Keratinocyte (primary cell): ENCODE data around the gene CDHR3.

Source experiments
- CTCF ChIP-seq, 3 experiments: IDR thresholded peaks in 1 of 3; conservative IDR thresholded peaks in 1 of 3; optimal IDR thresholded peaks in 1 of 3; 2 replicates in 2 of 3; 3 replicates in 1 of 3; pipeline versions ENCODE3 to v1.5.1; 2011; ENCODE audit warnings: low read length in 3 of 3, mild to moderate bottlenecking in 3 of 3, moderate library complexity in 2 of 3, control low read depth in 1 of 3, inconsistent platforms in 1 of 3; ENCODE audit not compliant: insufficient read depth in 2 of 3; ENCODE audit errors: extremely low read depth in 1 of 3
- EZH2 ChIP-seq: IDR thresholded peaks from one replicate; pipeline ENCODE4 v1.6.1; 2012; ENCODE audit warnings: inconsistent platforms, mild to moderate bottlenecking, low read length, moderate library complexity

DNA sequence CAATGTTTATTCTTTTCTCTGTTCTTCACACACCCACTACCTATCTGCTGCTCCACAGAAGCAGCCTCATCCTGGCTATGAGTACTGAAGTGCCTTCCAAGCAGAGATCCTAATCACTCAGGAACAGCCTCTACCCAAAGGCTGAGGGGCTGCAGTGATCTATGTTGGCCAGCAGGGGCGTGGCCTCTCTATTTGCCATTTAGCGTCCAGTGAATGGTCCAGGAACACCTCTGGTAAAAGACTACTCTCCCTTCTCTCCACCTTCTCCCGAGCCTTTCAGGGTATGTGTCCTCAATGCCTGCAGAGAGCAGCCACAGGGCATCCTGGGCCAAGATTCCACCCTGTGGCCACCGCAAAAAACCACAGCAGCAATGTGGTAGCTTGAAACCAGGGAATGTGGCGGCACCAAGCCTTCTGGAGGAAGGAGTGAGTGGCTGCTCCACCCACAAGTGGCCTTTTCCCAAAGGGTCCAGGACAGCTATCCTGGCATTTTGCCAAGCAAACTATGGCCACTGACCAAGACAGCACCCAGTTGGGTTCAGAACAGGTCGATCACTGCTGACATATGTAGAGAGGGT, 78.2 kb downstream of the CDHR3 start:
- TF ChIP-seq CTCF (optimal IDR thresholded peaks at IDR 0.05 in 1 of 3, IDR thresholded peaks at IDR 0.05 in 1 of 3, conservative IDR thresholded peaks at IDR 0.05 in 1 of 3; ENCODE audit: extremely low read depth in 1 of 3, insufficient read depth in 2 of 3, low read length in 3 of 3) (peak; percentile 74 to 93 (median 76)), EZH2 (no peak)
